PFSK-1 (cell line): ENCODE results near the gene AATF.

ENCODE experiments used
- FOXP2 ChIP-seq: optimal IDR thresholded peaks from 2 replicates; pipeline ENCODE3; 2011; ENCODE audit warnings: borderline replicate concordance, control low read depth, inconsistent platforms; ENCODE audit not compliant: insufficient read depth; ENCODE audit errors: extremely low read length, extremely low read depth
- POLR2AphosphoS5 ChIP-seq: IDR thresholded peaks from 2 replicates; pipeline ENCODE4 v1.6.1; 2012; ENCODE audit warnings: low read depth, mild to moderate bottlenecking, control low read depth, low read length, moderate library complexity
- SIN3A ChIP-seq: IDR thresholded peaks from 2 replicates; pipeline ENCODE4 v1.6.1; 2012; ENCODE audit warnings: mild to moderate bottlenecking, low read length, moderate library complexity, borderline replicate concordance; ENCODE audit not compliant: insufficient read depth
- TAF1 ChIP-seq: IDR thresholded peaks from 2 replicates; pipeline ENCODE4 v1.6.1; 2012; ENCODE audit warnings: low read length, control low read depth, borderline replicate concordance; ENCODE audit not compliant: insufficient read depth
- TF ChIP-seq, protein P1 (sequence below), 2 experiments: IDR thresholded peaks; 2 replicates each; pipeline versions ENCODE4 v1.6.1 to v1.8.0; 2011 to 2012; ENCODE audit warnings: low read depth in 2 of 2, low read length in 2 of 2, control low read depth in 1 of 2, inconsistent platforms in 1 of 2, mild to moderate bottlenecking in 1 of 2, moderate library complexity in 1 of 2; ENCODE audit not compliant: insufficient read depth in 1 of 2

The AATF gene

GRCh38 chr17:37060928-37061327 is 112.2 kb downstream of the AATF start:
- TF ChIP-seq SIN3A = no peak

DNA sequence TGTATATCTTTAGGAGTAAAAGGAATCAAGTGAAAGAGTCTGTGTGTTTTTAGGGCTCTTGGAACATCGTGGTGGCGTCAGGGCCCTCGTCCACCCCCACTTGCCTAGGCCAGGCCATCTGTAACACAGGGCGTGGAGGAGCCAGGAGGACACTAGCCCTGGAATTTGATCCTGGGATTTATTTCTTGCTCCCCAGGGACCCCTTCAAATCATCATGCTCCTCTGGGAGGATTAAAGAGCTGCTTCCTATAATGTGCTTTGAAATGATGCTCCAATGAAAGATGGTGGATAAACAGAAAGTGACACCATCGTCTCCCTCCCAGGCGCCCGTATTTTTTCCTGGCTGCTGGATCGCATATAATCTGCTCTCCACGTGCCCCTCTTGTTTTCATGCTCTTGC is 113.3 kb downstream of the AATF start:
- no peak for TF ChIP-seq TAF1
- no peak for TF ChIP-seq POLR2AphosphoS5
- no peak for TF ChIP-seq FOXP2
- no peak for TF ChIP-seq SIN3A
- TF ChIP-seq, protein P1, sequence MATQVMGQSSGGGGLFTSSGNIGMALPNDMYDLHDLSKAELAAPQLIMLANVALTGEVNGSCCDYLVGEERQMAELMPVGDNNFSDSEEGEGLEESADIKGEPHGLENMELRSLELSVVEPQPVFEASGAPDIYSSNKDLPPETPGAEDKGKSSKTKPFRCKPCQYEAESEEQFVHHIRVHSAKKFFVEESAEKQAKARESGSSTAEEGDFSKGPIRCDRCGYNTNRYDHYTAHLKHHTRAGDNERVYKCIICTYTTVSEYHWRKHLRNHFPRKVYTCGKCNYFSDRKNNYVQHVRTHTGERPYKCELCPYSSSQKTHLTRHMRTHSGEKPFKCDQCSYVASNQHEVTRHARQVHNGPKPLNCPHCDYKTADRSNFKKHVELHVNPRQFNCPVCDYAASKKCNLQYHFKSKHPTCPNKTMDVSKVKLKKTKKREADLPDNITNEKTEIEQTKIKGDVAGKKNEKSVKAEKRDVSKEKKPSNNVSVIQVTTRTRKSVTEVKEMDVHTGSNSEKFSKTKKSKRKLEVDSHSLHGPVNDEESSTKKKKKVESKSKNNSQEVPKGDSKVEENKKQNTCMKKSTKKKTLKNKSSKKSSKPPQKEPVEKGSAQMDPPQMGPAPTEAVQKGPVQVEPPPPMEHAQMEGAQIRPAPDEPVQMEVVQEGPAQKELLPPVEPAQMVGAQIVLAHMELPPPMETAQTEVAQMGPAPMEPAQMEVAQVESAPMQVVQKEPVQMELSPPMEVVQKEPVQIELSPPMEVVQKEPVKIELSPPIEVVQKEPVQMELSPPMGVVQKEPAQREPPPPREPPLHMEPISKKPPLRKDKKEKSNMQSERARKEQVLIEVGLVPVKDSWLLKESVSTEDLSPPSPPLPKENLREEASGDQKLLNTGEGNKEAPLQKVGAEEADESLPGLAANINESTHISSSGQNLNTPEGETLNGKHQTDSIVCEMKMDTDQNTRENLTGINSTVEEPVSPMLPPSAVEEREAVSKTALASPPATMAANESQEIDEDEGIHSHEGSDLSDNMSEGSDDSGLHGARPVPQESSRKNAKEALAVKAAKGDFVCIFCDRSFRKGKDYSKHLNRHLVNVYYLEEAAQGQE (IDR thresholded peaks at IDR 0.05; ENCODE audit: insufficient read depth in 1 of 2, low read depth in 2 of 2, low read length in 2 of 2) = no peak

DNA sequence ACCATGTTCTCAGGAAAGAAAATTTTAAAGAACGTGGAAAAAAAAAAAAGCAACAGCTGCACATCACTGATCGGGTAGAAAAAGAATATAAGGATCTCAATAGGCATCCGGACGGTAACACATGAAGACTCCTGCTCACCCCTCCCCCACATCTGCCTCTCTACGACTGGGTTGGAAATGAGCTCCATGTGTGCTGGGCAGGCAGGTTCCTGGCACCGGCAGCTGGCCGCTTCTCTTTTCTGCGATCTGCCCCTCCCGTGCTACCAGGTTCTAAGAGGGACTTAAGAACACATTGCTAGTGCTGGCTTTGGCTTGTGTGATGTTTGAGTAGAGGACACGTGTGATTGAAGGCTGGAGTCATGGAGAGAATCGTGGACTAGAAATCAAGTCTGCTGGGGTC is 115.5 kb downstream of the AATF start:
- TF ChIP-seq TAF1 (no peak), SIN3A (no peak), POLR2AphosphoS5 (no peak), FOXP2 (no peak)
- TF ChIP-seq, protein P1 (IDR thresholded peaks at IDR 0.05; ENCODE audit: insufficient read depth in 1 of 2, low read depth in 2 of 2, low read length in 2 of 2) = no peak

DNA sequence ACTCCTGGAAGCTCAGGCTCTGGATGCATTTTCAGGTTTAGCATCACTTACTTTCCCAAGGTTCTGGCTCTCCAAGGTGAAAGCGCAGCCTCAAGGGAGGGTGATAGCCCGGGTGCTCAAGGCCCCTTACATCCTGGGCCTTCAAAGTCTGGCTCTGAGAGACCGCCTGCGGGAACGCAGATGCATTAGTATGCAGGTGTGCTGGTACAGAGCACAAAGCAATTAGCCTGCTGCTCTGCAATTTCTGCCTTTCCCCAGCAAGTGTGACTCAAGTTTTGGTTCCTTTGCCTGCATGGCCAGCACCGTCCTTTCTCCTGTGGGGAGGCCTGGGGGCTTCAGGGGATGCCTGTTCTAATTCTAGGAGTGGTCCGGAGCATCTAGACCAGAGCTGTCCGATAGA is 116.2 kb downstream of the AATF start:
- TF ChIP-seq, protein P1 (IDR thresholded peaks at IDR 0.05; ENCODE audit: insufficient read depth in 1 of 2, low read depth in 2 of 2, low read length in 2 of 2) = no peak
- TF ChIP-seq SIN3A (no peak), TAF1 (no peak), POLR2AphosphoS5 (no peak), FOXP2 (no peak)

DNA sequence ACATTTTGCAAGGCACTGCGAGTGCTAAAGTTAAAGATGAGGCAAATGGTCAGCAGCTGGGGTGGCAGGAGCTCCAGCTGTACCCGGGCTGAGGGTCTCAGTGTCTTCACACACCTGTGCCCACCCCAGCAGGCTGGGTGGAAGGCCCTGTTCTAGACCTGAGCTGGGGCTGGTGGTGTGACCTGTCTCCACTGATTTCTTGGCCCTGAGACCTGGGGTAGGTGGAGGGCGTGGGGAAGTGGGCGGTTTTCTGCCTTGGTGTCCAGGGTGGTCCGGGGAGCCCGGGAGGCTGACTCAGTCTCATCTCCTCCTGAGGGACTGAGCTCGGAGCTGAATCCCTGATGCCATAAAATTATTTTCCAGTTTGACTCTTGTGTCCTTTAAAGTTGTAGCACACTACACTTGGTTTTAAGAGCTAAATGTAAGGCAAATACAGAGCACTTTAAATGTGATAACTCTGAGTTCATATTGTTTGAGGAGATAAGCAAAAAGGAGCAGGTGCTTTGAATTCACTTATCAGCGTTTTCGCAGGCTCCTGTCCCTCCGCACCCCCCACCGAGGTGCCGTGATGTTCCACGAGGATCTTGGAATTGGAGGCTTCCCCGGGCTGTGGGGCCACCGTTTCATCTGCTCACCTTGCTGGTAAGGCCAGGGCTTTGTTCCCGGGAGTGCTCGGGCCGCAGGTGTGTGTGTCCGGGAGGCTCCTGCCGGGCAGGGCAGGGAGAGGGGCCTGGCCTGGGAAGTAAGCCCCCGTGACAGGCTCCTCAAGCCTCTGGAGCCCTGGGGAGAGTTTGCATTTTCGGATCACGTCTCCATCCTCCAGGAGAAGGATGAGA is 117.0 kb downstream of the AATF start:
- TF ChIP-seq SIN3A = no peak
- TF ChIP-seq FOXP2 = no peak
- no peak for TF ChIP-seq TAF1
- TF ChIP-seq, protein P1 (IDR thresholded peaks at IDR 0.05; ENCODE audit: insufficient read depth in 1 of 2, low read depth in 2 of 2, low read length in 2 of 2) = no peak
- TF ChIP-seq POLR2AphosphoS5 = no peak
